OCI-LY3 (cell line): ENCODE measurements around the gene C2orf80.

Source experiments
- H2AFZ ChIP-seq: fragments of 200-600, 300-600 bp; shearing (Covaris generic); 2 replicates; pipeline ENCODE4 v1.6.0; 2014; ENCODE audit warnings: antibody characterized with exemption, low read depth, low read length
- H3K27ac ChIP-seq: fragments of 200-600, 300-600 bp; sonication (generic); 2 replicates; pipeline ENCODE4 v1.5.1; 2014; ENCODE audit warnings: mild to moderate bottlenecking, low read length, moderate library complexity, mixed read lengths
- H3K27me3 ChIP-seq: fragments of 200-600, 300-600 bp; sonication (generic); 2 replicates; pipeline ENCODE4 v1.6.1; 2014; ENCODE audit warnings: low read depth, low read length, mixed read lengths
- H3K36me3 ChIP-seq: fragments of 200-600, 300-600 bp; sonication (generic); replicated peaks from 2 replicates; pipeline ENCODE3; 2014; ENCODE audit warnings: low read depth, low read length, mixed read lengths
- H3K4me1 ChIP-seq: fragments of 300-600, 200-600 bp; sonication (generic); 2 replicates; pipeline ENCODE4 v1.6.1; 2014; ENCODE audit warnings: low read length, mixed read lengths
- H3K4me2 ChIP-seq: fragments of 200-600, 300-600 bp; sonication (generic); 2 replicates; pipeline ENCODE4 v1.6.1; 2014; ENCODE audit warnings: low read length, mixed read lengths
- H3K4me3 ChIP-seq: fragments of 300-600, 200-600 bp; sonication (generic); 2 replicates; pipeline ENCODE4 v1.5.1; 2014; ENCODE audit warnings: antibody characterized with exemption, mild to moderate bottlenecking, low read length, moderate library complexity
- H3K79me2 ChIP-seq: fragments of 300-600, 200-600 bp; shearing (Covaris generic); 2 replicates; pipeline ENCODE4 v1.6.1; 2014; ENCODE audit warnings: mild to moderate bottlenecking, low read length, mixed read lengths
- H3K9ac ChIP-seq: fragments of 300-600, 200-600 bp; shearing (Covaris generic); 2 replicates; pipeline ENCODE4 v1.6.0; 2014; ENCODE audit warnings: mild to moderate bottlenecking, low read length, moderate library complexity
- H3K9me3 ChIP-seq: fragments of 200-600, 300-600 bp; shearing (Covaris generic); 2 replicates; pipeline ENCODE4 v1.6.1; 2014; ENCODE audit warnings: low read length, mixed read lengths; ENCODE audit not compliant: insufficient read depth
- H4K20me1 ChIP-seq: fragments of 200-600, 300-600 bp; sonication (generic); 2 replicates; pipeline ENCODE4 v1.6.1; 2016; ENCODE audit warnings: low read length, mixed read lengths; ENCODE audit not compliant: insufficient read depth
- CTCF ChIP-seq: fragments of 200-600, 300-600 bp; sonication (generic); IDR thresholded peaks from 2 replicates; pipeline ENCODE4 v1.5.1; 2014; ENCODE audit warnings: antibody characterized with exemption, low read length, low read depth
- EZH2phosphoT487 ChIP-seq: fragments of 200-600 bp; shearing (Covaris generic); IDR thresholded peaks from 2 replicates; pipeline ENCODE4 v1.6.1; 2018; ENCODE audit warnings: antibody characterized with exemption, mixed run types, low read depth

Gene C2orf80

GRCh38 chr2:208147759-208148158 lies 42.1 kb downstream of the C2orf80 start:
- no peaks in the 10 kb centered on the region for H3K4me1 ChIP-seq
- no peak overlapping the region for H3K4me2 ChIP-seq
- no peak overlapping the region for H3K27ac ChIP-seq
- H3K4me3 ChIP-seq = no peak overlapping the region
- no peaks in the 10 kb centered on the region for H3K36me3 ChIP-seq
- no peaks in the 10 kb centered on the region for H3K27me3 ChIP-seq
- H3K9ac ChIP-seq = no peak overlapping the region
- peaks cover 3% of the 10 kb centered on the region; the same call in 1 of the 2 replicates for H3K9me3 ChIP-seq
- TF ChIP-seq EZH2phosphoT487 (no peak), CTCF (no peak)
- H2AFZ ChIP-seq = no peak overlapping the region
- H4K20me1 ChIP-seq = no peaks in the 10 kb centered on the region
- no peaks in the 10 kb centered on the region for H3K79me2 ChIP-seq

GRCh38 chr2:208147008-208147407 lies 42.8 kb downstream of the C2orf80 start:
- H3K9me3 ChIP-seq = peaks cover 3% of the 10 kb centered on the region; the same call in 1 of the 2 replicates
- TF ChIP-seq EZH2phosphoT487 (no peak), CTCF (no peak)
- H3K4me1 ChIP-seq = no peaks in the 10 kb centered on the region
- no peaks in the 10 kb centered on the region for H3K27me3 ChIP-seq
- H3K27ac ChIP-seq = no peak overlapping the region
- no peak overlapping the region for H3K4me3 ChIP-seq
- no peak overlapping the region for H3K9ac ChIP-seq
- no peak overlapping the region for H2AFZ ChIP-seq
- no peaks in the 10 kb centered on the region for H3K79me2 ChIP-seq
- H3K36me3 ChIP-seq = no peaks in the 10 kb centered on the region
- H4K20me1 ChIP-seq = no peaks in the 10 kb centered on the region
- H3K4me2 ChIP-seq = no peak overlapping the region

- TF ChIP-seq EZH2phosphoT487 (no peak), CTCF (no peak)
- Histone ChIP-seq H3K9ac (no peak within 1 kb of the TSS), H2AFZ (no peak within 1 kb of the TSS)
These were observed 43.8 kb downstream of the C2orf80 start, which contains the start of gene CRYGB for GRCh38 chr2:208146006-208146405. Gene CRYGB, minus strand, starts transcription at chr2:208146158. Its CDS starts 38 bp downstream, at chr2:208146120.

GRCh38 chr2:208142925-208143799 lies 46.7 kb downstream of the C2orf80 start:
- no peak overlapping the region for H3K9ac ChIP-seq
- TF ChIP-seq CTCF = no peak
- TF ChIP-seq EZH2phosphoT487 = no peak
- H3K36me3 ChIP-seq = no peaks in the 10 kb centered on the region
- H3K4me3 ChIP-seq = no peak overlapping the region
- no peaks in the 10 kb centered on the region for H3K79me2 ChIP-seq
- no peaks in the 10 kb centered on the region for H3K27me3 ChIP-seq
- H3K27ac ChIP-seq = no peak overlapping the region
- H3K4me1 ChIP-seq = no peaks in the 10 kb centered on the region
- no peak overlapping the region for H2AFZ ChIP-seq
- H3K4me2 ChIP-seq = no peak overlapping the region
- H4K20me1 ChIP-seq = no peaks in the 10 kb centered on the region
- H3K9me3 ChIP-seq = no peaks in the 10 kb centered on the region

More at GRCh38 chr2:208146006-208146405, 43.8 kb downstream of the C2orf80 start, which contains the start of gene CRYGB:
- Histone ChIP-seq H3K79me2 (no peaks in the 10 kb centered on the region), H3K4me2 (no peak within 1 kb of the TSS), H3K27me3 (no peaks in the 10 kb centered on the region), H3K4me3 (no peak within 1 kb of the TSS), H3K4me1 (no peaks in the 10 kb centered on the region), H3K36me3 (no peaks in the 10 kb centered on the region), H4K20me1 (no peaks in the 10 kb centered on the region), H3K9me3 (no peaks in the 10 kb centered on the region), H3K27ac (no peak within 1 kb of the TSS)
